HG03135 (cell line): ENCODE data around the gene MED27.
"Not testable (repeated sequence)": the region's sequence is repeated elsewhere in the genome, so short reads cannot be mapped to it uniquely, and the experiment has no call there.

ENCODE experiments used
- ATAC-seq: cut with Tn5 transposase; IDR thresholded peaks from one replicate; pipeline ENCODE4 v1.9.1; 2021; ENCODE audit warnings: mild to moderate bottlenecking, moderate library complexity; ENCODE audit not compliant: unreplicated experiment

MED27 gene

GRCh38 chr9:132077881-132078698, 1.6 kb downstream of the MED27 start:
- ATAC-seq, result no peak

GRCh38 chr9:132075853-132076252, 3.8 kb downstream of the MED27 start:
- no peak for ATAC-seq

GRCh38 chr9:132074736-132075135, 4.9 kb downstream of the MED27 start:
- ATAC-seq, result no peak

GRCh38 chr9:132071847-132072507, 7.7 kb downstream of the MED27 start:
- ATAC-seq, result no peak

- ATAC-seq, result no peak
Measured at GRCh38 chr9:132069046-132069898, 10.4 kb downstream of the MED27 start.

GRCh38 chr9:132068605-132069004, 11.1 kb downstream of the MED27 start:
- ATAC-seq, result no peak

- no peak for ATAC-seq
Measured at GRCh38 chr9:132066511-132066910, 13.2 kb downstream of the MED27 start.

GRCh38 chr9:132066057-132066456, 13.6 kb downstream of the MED27 start:
- ATAC-seq, result no peak

- ATAC-seq, result no peak
Measured at GRCh38 chr9:132063281-132063680, 16.4 kb downstream of the MED27 start.

GRCh38 chr9:132062806-132063205, 16.9 kb downstream of the MED27 start:
- ATAC-seq, result no peak

- no peak for ATAC-seq
Measured at GRCh38 chr9:132061526-132061925, 18.1 kb downstream of the MED27 start.

GRCh38 chr9:132059361-132059760, 20.3 kb downstream of the MED27 start:
- ATAC-seq, result no peak

GRCh38 chr9:132058226-132058625, 21.4 kb downstream of the MED27 start:
- ATAC-seq, result not testable (repeated sequence)

- no peak for ATAC-seq
Measured at GRCh38 chr9:132056717-132057560, 22.7 kb downstream of the MED27 start.

GRCh38 chr9:132055756-132056155, 23.9 kb downstream of the MED27 start:
- ATAC-seq, result no peak

GRCh38 chr9:132054024-132054423, 25.6 kb downstream of the MED27 start:
- ATAC-seq, result no peak

- ATAC-seq, result no peak
Measured at GRCh38 chr9:132049900-132050299, 29.8 kb downstream of the MED27 start.

- ATAC-seq, result no peak
Measured at GRCh38 chr9:132049323-132049882, 30.3 kb downstream of the MED27 start.

- ATAC-seq, result no peak
Measured at GRCh38 chr9:132048201-132048600, 31.5 kb downstream of the MED27 start.

GRCh38 chr9:132046456-132046855, 33.2 kb downstream of the MED27 start:
- ATAC-seq, result no peak
